H1 (cell line): Measurements from ENCODE around the gene HACD2. TPM values are rescaled to one million over a fixed set of nuclear protein-coding genes. Genes with fewer than 3 reads are reported as not detected.

Source experiments
- CTCF ChIA-PET: fragments of 300-600 bp; sonication (Branson Sonifier 250); formaldehyde crosslinking; loops from one replicate; lab custom pipeline; 2021; ENCODE audit not compliant: partially characterized antibody; lab: Charles Lee
- POLR2A ChIA-PET: fragments of 300-600 bp; sonication (Branson Sonifier 250); formaldehyde crosslinking; loops from one replicate; lab custom pipeline; 2021; ENCODE audit warnings: inconsistent platforms; ENCODE audit not compliant: partially characterized antibody; lab: Charles Lee
- DNase-seq, 2 experiments: peaks; one replicate each; pipeline versions ENCODE4 v3.0.0 to v3.0.0-alpha.2; 2010 to 2022; ENCODE audit warnings: low spot score in 2 of 2, low read depth in 1 of 2, mixed read lengths in 1 of 2
- FAIRE-seq: peaks from 2 replicates; lab custom pipeline; 2011; peaks lifted over from hg19 to GRCh38; lab: Jason Lieb, UNC
- H2AFZ ChIP-seq: 2 replicates; pipeline ENCODE4 v1.8.1; 2012; ENCODE audit warnings: low read length, inconsistent platforms
- H2AK5ac ChIP-seq: 2 replicates; pipeline ENCODE4 v1.6.1; 2013; ENCODE audit warnings: low read depth, low read length
- H2BK120ac ChIP-seq: replicated peaks from 2 replicates; pipeline ENCODE3; 2013; ENCODE audit warnings: low read depth, low read length, inconsistent platforms
- H2BK12ac ChIP-seq: 2 replicates; pipeline ENCODE4 v1.6.1; 2013; ENCODE audit warnings: low read depth, low read length
- H2BK15ac ChIP-seq: 2 replicates; pipeline ENCODE4 v1.6.1; 2013; ENCODE audit warnings: low read length
- H2BK20ac ChIP-seq: 2 replicates; pipeline ENCODE4 v1.6.1; 2013; ENCODE audit warnings: low read length
- H2BK5ac ChIP-seq: 2 replicates; pipeline ENCODE4 v1.6.1; 2013; ENCODE audit warnings: low read depth, low read length
- H3K14ac ChIP-seq: 2 replicates; pipeline ENCODE4 v1.6.1; 2013; ENCODE audit warnings: inconsistent platforms; ENCODE audit not compliant: insufficient read length
- H3K18ac ChIP-seq: 2 replicates; pipeline ENCODE4 v1.6.1; 2013; ENCODE audit warnings: low read length; ENCODE audit errors: extremely low read depth
- H3K23ac ChIP-seq: 2 replicates; pipeline ENCODE4 v1.6.1; 2013; ENCODE audit warnings: inconsistent platforms; ENCODE audit not compliant: insufficient read length
- H3K23me2 ChIP-seq: 2 replicates; pipeline ENCODE4 v1.6.1; 2013; ENCODE audit warnings: low read depth, low read length
- H3K27ac ChIP-seq: 2 replicates; pipeline ENCODE4 v1.6.1; 2011; ENCODE audit warnings: low read depth, low read length, inconsistent platforms
- H3K27me3 ChIP-seq, 4 experiments: replicated peaks in 1 of 4; 1 replicate in 1 of 4; 2 replicates in 3 of 4; pipeline versions ENCODE4 v1.6.1 to v1.8.1; 2011 to 2013; ENCODE audit warnings: low read length in 3 of 4, mild to moderate bottlenecking in 3 of 4, inconsistent platforms in 2 of 4, mixed read lengths in 2 of 4, moderate library complexity in 1 of 4; ENCODE audit not compliant: control insufficient read depth in 3 of 4, insufficient read depth in 3 of 4; ENCODE audit errors: extremely low read depth in 1 of 4
- H3K36me3 ChIP-seq, 4 experiments: 2 replicates each; pipeline versions ENCODE4 v1.6.1 to v1.8.1; 2011 to 2013; ENCODE audit warnings: mild to moderate bottlenecking in 4 of 4, low read length in 3 of 4, moderate library complexity in 2 of 4, control low read depth in 1 of 4, inconsistent platforms in 1 of 4; ENCODE audit not compliant: insufficient read depth in 4 of 4, control insufficient read depth in 2 of 4
- H3K4ac ChIP-seq: replicated peaks from 2 replicates; pipeline ENCODE3; 2013; ENCODE audit warnings: low read length, low read depth, mixed read lengths, inconsistent platforms; ENCODE audit not compliant: insufficient read length
- H3K4me1 ChIP-seq, 4 experiments: replicated peaks in 1 of 4; 1 replicate in 1 of 4; 2 replicates in 3 of 4; pipeline versions ENCODE4 v1.6.1 to v1.8.1; 2011 to 2013; ENCODE audit warnings: low read length in 3 of 4, inconsistent platforms in 2 of 4, mixed read lengths in 1 of 4; ENCODE audit not compliant: insufficient read depth in 4 of 4, control insufficient read depth in 3 of 4
- H3K4me2 ChIP-seq, 2 experiments: 2 replicates each; pipeline versions ENCODE4 v1.6.1 to v1.8.1; 2011 to 2013; ENCODE audit warnings: low read depth in 2 of 2, low read length in 2 of 2, control low read depth in 1 of 2, inconsistent platforms in 1 of 2, mild to moderate bottlenecking in 1 of 2; ENCODE audit not compliant: insufficient read depth in 1 of 2
- H3K4me3 ChIP-seq, 4 experiments: fragments of 200-600, 300-600 bp in 1 of 4; sonication (generic), shearing (Covaris generic), sonication (Bioruptor Twin) in 1 of 4; 2 replicates each; pipeline versions ENCODE4 v1.5.1 to v1.8.1; 2011 to 2016; ENCODE audit warnings: low read length in 4 of 4, low read depth in 3 of 4, control low read depth in 2 of 4, inconsistent platforms in 2 of 4, mild to moderate bottlenecking in 2 of 4, mixed read lengths in 1 of 4, moderate library complexity in 1 of 4; ENCODE audit not compliant: insufficient read depth in 2 of 4; ENCODE audit errors: extremely low read depth in 1 of 4
- H3K56ac ChIP-seq: replicated peaks from 2 replicates; pipeline ENCODE3; 2013; ENCODE audit warnings: low read depth, mild to moderate bottlenecking, mixed read lengths, low read length, inconsistent platforms; ENCODE audit not compliant: insufficient read length
- H3K79me1 ChIP-seq: 2 replicates; pipeline ENCODE4 v1.6.1; 2013; ENCODE audit warnings: low read depth, low read length, control low read depth
- H3K79me2 ChIP-seq, 2 experiments: 2 replicates each; pipeline versions ENCODE4 v1.6.1 to v1.8.1; 2012 to 2013; ENCODE audit warnings: low read length in 2 of 2, mild to moderate bottlenecking in 2 of 2, inconsistent platforms in 1 of 2; ENCODE audit not compliant: insufficient read depth in 2 of 2, control insufficient read depth in 1 of 2
- H3K9ac ChIP-seq, 4 experiments: replicated peaks in 1 of 4; 1 replicate in 1 of 4; 2 replicates in 3 of 4; pipeline versions ENCODE4 v1.6.1 to v1.8.1; 2011 to 2013; ENCODE audit warnings: low read depth in 3 of 4, low read length in 3 of 4, control low read depth in 2 of 4, mild to moderate bottlenecking in 2 of 4, moderate library complexity in 2 of 4, inconsistent platforms in 1 of 4; ENCODE audit errors: extremely low read depth in 1 of 4
- H3K9me3 ChIP-seq, 2 experiments: 2 replicates each; pipeline versions ENCODE4 v1.6.1 to v1.8.1; 2012 to 2013; ENCODE audit warnings: mild to moderate bottlenecking in 2 of 2, moderate library complexity in 2 of 2, control low read depth in 1 of 2, inconsistent platforms in 1 of 2, low read depth in 1 of 2, low read length in 1 of 2, mixed read lengths in 1 of 2; ENCODE audit not compliant: insufficient read depth in 2 of 2
- H4K20me1 ChIP-seq, 2 experiments: replicated peaks in 1 of 2; 2 replicates each; pipeline versions ENCODE3 to v1.8.1; 2011 to 2013; ENCODE audit warnings: inconsistent platforms in 2 of 2, low read length in 2 of 2, mild to moderate bottlenecking in 1 of 2; ENCODE audit not compliant: insufficient read depth in 2 of 2, control insufficient read depth in 1 of 2
- H4K5ac ChIP-seq: 2 replicates; pipeline ENCODE4 v1.6.1; 2013; ENCODE audit warnings: low read length, low read depth, mixed read lengths, inconsistent platforms; ENCODE audit not compliant: insufficient read length
- H4K8ac ChIP-seq: 2 replicates; pipeline ENCODE4 v1.8.0; 2013; ENCODE audit warnings: mild to moderate bottlenecking, moderate library complexity, low read length, inconsistent platforms; ENCODE audit not compliant: insufficient read depth; ENCODE audit errors: extremely low read depth
- H4K91ac ChIP-seq: replicated peaks from 2 replicates; pipeline ENCODE3; 2013; ENCODE audit warnings: low read length, mixed read lengths, inconsistent platforms; ENCODE audit not compliant: insufficient read length
- BACH1 ChIP-seq: IDR thresholded peaks from 2 replicates; pipeline ENCODE4 v1.6.1; 2012; ENCODE audit warnings: low read length, improper control_type of control experiment
- BCL11A ChIP-seq, 2 experiments: IDR thresholded peaks; one replicate each; pipeline ENCODE4 v1.6.1; 2011; ENCODE audit warnings: low read depth in 2 of 2, low read length in 2 of 2, mild to moderate bottlenecking in 2 of 2
- CTCF ChIP-seq, 3 experiments: IDR thresholded peaks; 1 replicate in 2 of 3; 2 replicates in 1 of 3; pipeline versions ENCODE4 v1.5.1 to v1.6.1; 2011; ENCODE audit warnings: low read length in 3 of 3, mild to moderate bottlenecking in 3 of 3, inconsistent platforms in 2 of 3, low read depth in 1 of 3, moderate library complexity in 1 of 3; ENCODE audit not compliant: insufficient read depth in 1 of 3; ENCODE audit errors: control extremely low read depth in 1 of 3
- HDAC6 ChIP-seq: IDR thresholded peaks from one replicate; pipeline ENCODE4 v1.7.1; 2012; ENCODE audit warnings: low read depth, mild to moderate bottlenecking, inconsistent platforms, low read length, moderate library complexity
- JUND ChIP-seq: IDR thresholded peaks from 2 replicates; pipeline ENCODE4 v1.6.1; 2011; ENCODE audit warnings: mild to moderate bottlenecking, improper control_type of control experiment, low read length
- RBBP5 ChIP-seq: IDR thresholded peaks from 2 replicates; pipeline ENCODE4 v1.7.1; 2012; ENCODE audit warnings: low read depth, mild to moderate bottlenecking, inconsistent platforms, low read length, moderate library complexity, borderline replicate concordance
- RFX5 ChIP-seq: IDR thresholded peaks from 2 replicates; pipeline ENCODE4 v1.6.1; 2011; ENCODE audit warnings: low read depth, low read length, improper control_type of control experiment, borderline replicate concordance
- RNF2 ChIP-seq: fragments of 200-900, 300-1000 bp; sonication (generic); IDR thresholded peaks from 2 replicates; pipeline ENCODE4 v1.7.1; 2016; ENCODE audit warnings: borderline replicate concordance, low read depth, mild to moderate bottlenecking, antibody characterized with exemption, low read length; ENCODE audit not compliant: poor library complexity, severe bottlenecking; ENCODE audit errors: missing control alignments
- RXRA ChIP-seq: IDR thresholded peaks from 2 replicates; pipeline ENCODE4 v1.6.1; 2011; ENCODE audit warnings: low read depth, mild to moderate bottlenecking, low read length, moderate library complexity; ENCODE audit not compliant: insufficient read depth
- SRF ChIP-seq: IDR thresholded peaks from 2 replicates; pipeline ENCODE4 v1.6.1; 2011; ENCODE audit warnings: mild to moderate bottlenecking, low read depth, low read length, moderate library complexity
- TAF7 ChIP-seq: optimal IDR thresholded peaks from 2 replicates; pipeline ENCODE3; 2011; ENCODE audit warnings: low read depth, mild to moderate bottlenecking, inconsistent platforms, low read length, moderate library complexity, borderline replicate concordance
- TBP ChIP-seq: IDR thresholded peaks from 2 replicates; pipeline ENCODE4 v1.6.1; 2011; ENCODE audit warnings: low read depth, low read length, improper control_type of control experiment
- WGBS, 2 experiments: shearing (Covaris generic) in 1 of 2; methylation state at CpG; one replicate each; pipeline versions ENCODE4 v1.1.6 to v1.1.7; 2013 to 2015; ENCODE audit warnings: low lambda C conversion rate in 2 of 2, mixed read lengths in 2 of 2, inconsistent platforms in 1 of 2, low coverage in 1 of 2, missing lambda C conversion rate in 1 of 2; ENCODE audit not compliant: insufficient replicate concordance in 2 of 2, insufficient coverage in 1 of 2, insufficient read length in 1 of 2; ENCODE audit errors: extremely low coverage in 1 of 2, missing lambda C conversion rate in 1 of 2; 5-methylcytosine and 5-hydroxymethylcytosine counted together
- polyA plus RNA-seq, 7 experiments: library from polyadenylated mRNA; depleted of rRNA in 3 of 7; stranded (reverse) in 5 of 7; unstranded in 2 of 7; fragments of >200 nt in 5 of 7; fragments of 200-250 nt in 2 of 7; gene quantifications; 1 replicate in 5 of 7; 2 replicates in 1 of 7; 4 replicates in 1 of 7; pipeline versions ENCODE4 v1.2.1 to v1.2.3, GENCODE V29; 2011 to 2013; ENCODE audit warnings: missing spikeins in 2 of 7, mixed read lengths in 2 of 7
- total RNA-seq: library from RNA; stranded (reverse); fragmentation: NEBNext Ultra II Directional; extraction: Animal tissue kit (Norgen Biotek cat#: 25700); gene quantifications from 2 replicates; pipeline ENCODE4 v1.2.1, GENCODE V29; 2021

The HACD2 gene
- total and polyA plus RNA-seq, 2 of the 8 experiments (the other 6 are each of a cell fraction or from before 2014, with no cell fraction given): 24.9 to 31.2 TPM

- Histone ChIP-seq H4K5ac (no peak overlapping the region), H4K8ac (no peak overlapping the region), H2BK15ac (no peak overlapping the region), H2AFZ (no peak overlapping the region), H3K79me2 (no peaks in the 10 kb centered on the region), H4K20me1 (no peaks in the 10 kb centered on the region), H3K9me3 (no peaks in the 10 kb centered on the region), H2BK12ac (no peak overlapping the region), H3K4me3 (no peak overlapping the region), H3K56ac (no peak overlapping the region), H3K4me1 (no peaks in the 10 kb centered on the region), H3K4me2 (no peak overlapping the region), H3K23ac (no peak overlapping the region), H3K4ac (no peak overlapping the region), H4K91ac (no peak overlapping the region), H3K27ac (no peak overlapping the region), H2AK5ac (no peak overlapping the region), H2BK20ac (no peak overlapping the region), H3K14ac (no peak overlapping the region), H3K23me2 (no peaks in the 10 kb centered on the region), H3K9ac (no peak overlapping the region), H2BK5ac (no peak overlapping the region), H2BK120ac (no peak overlapping the region), H3K79me1 (no peaks in the 10 kb centered on the region), H3K36me3 (no peaks in the 10 kb centered on the region), H3K27me3 (no peaks in the 10 kb centered on the region; a peak in 1 of 7 replicates), H3K18ac (no peak overlapping the region)
- FAIRE-seq (no peak), DNase-seq (no peak)
- ChIA-PET CTCF (interaction anchor here (1.1 to 2.3 kb wide), 2 partner anchors 8 to 10 kb away, joined by 3 to 10 read pairs; no protein-coding TSS in a partner anchor), POLR2A (no interaction called here)
- 77% methylated on average over 7 of the region's 7 CpGs; no CpG with 5 or more reads in 1 of the 2 experiments for WGBS, 2 experiments
- TF ChIP-seq TBP (no peak), RFX5 (no peak), BCL11A (IDR thresholded peaks at IDR 0.05; ENCODE audit: low read depth in 2 of 2, low read length in 2 of 2) (no peak), TAF7 (no peak), BACH1 (no peak), SRF (no peak), CTCF (IDR thresholded peaks at IDR 0.05; ENCODE audit: control extremely low read depth in 1 of 3, insufficient read depth in 1 of 3, low read depth in 1 of 3, low read length in 3 of 3) (no peak), JUND (no peak), RXRA (no peak), HDAC6 (no peak), RBBP5 (no peak), RNF2 (no peak)
Measured at GRCh38 chr3:123481071-123481470, 103.8 kb downstream of the HACD2 start.
